Transverse colon (tissue), 4 donors: ENCODE data around the gene PRKCB. TPM values are rescaled to one million over a fixed set of nuclear protein-coding genes. Genes with fewer than 3 reads are reported as not detected.

Experiments
- DNase-seq: peaks from one replicate; pipeline ENCODE4 v3.0.0-alpha.2; 2019
- H3K27ac ChIP-seq, 4 donors: fragments of 200-600 bp; sonication (generic); 2 replicates each; pipeline ENCODE4 v1.5.1; 2016 to 2018; ENCODE audit warnings: inconsistent platforms in 4 of 4
- H3K27me3 ChIP-seq: fragments of 200-600 bp; sonication (generic); 2 replicates; pipeline ENCODE4 v1.5.1; 2017; ENCODE audit warnings: inconsistent platforms
- H3K36me3 ChIP-seq, 4 donors: fragments of 200-600 bp; sonication (generic); 2 replicates each; pipeline ENCODE4 v1.5.1; 2017 to 2019; ENCODE audit warnings: inconsistent platforms in 4 of 4
- H3K4me1 ChIP-seq, 4 donors: fragments of 200-600 bp; sonication (generic); 2 replicates each; pipeline ENCODE4 v1.5.1; 2017 to 2020; ENCODE audit warnings: inconsistent platforms in 4 of 4
- H3K4me3 ChIP-seq, 4 donors: fragments of 200-600 bp; sonication (generic); 1 replicate in 1 of 4; 2 replicates in 3 of 4; pipeline versions ENCODE4 v1.5.1 to v1.6.1; 2017 to 2019; ENCODE audit warnings: inconsistent platforms in 4 of 4
- H3K9me3 ChIP-seq, 2 donors: fragments of 200-600 bp; sonication (generic); 2 replicates each; pipeline ENCODE4 v1.5.1; 2017 to 2019; ENCODE audit warnings: inconsistent platforms in 2 of 2
- CTCF ChIP-seq, 5 experiments: fragments of 200-600 bp in 3 of 5; fragments of 450-650 bp in 2 of 5; sonication (generic) in 3 of 5; IDR thresholded peaks; 1 replicate in 2 of 5; 2 replicates in 3 of 5; pipeline ENCODE4 v1.5.1; 2016 to 2017; ENCODE audit warnings: antibody characterized with exemption in 5 of 5, inconsistent platforms in 3 of 5, mild to moderate bottlenecking in 2 of 5, moderate library complexity in 1 of 5
- EP300 ChIP-seq: sonication (generic); formaldehyde crosslinking; IDR thresholded peaks from one replicate; pipeline ENCODE4 v1.6.1; 2017; ENCODE audit warnings: antibody characterized with exemption, low read depth
- POLR2A ChIP-seq: fragments of 450-650 bp; IDR thresholded peaks from one replicate; pipeline ENCODE4 v1.6.1; 2016; ENCODE audit warnings: antibody characterized with exemption, mild to moderate bottlenecking, moderate library complexity
- POLR2AphosphoS5 ChIP-seq, 3 donors: sonication (generic); formaldehyde crosslinking; IDR thresholded peaks; one replicate each; pipeline ENCODE4 v1.6.1; 2016; ENCODE audit warnings: antibody characterized with exemption in 3 of 3
- WGBS, 2 donors: methylation state at CpG; one replicate each; pipeline ENCODE4 v1.1.5; 2018; ENCODE audit warnings: low coverage in 1 of 2; 5-methylcytosine and 5-hydroxymethylcytosine counted together
- in situ Hi-C, 4 donors: fragments of 200-750 bp; cut with MboI; loops; one replicate each; pipeline versions ENCODE4 v1.15.0 to v1.15.1; 2017; ENCODE audit warnings: low sequenced_read_pairs in 3 of 4, low pct_ligation_motif_present in 1 of 4, low pct_unique_long_range_greater_than_20kb in 1 of 4
- intact Hi-C: fragments of 100-400 bp; cut with DNase I; formaldehyde crosslinking; loops from one replicate; pipeline ENCODE4 v1.15.1; 2023; ENCODE audit warnings: low total_unique reads
- total RNA-seq, 4 donors: library from RNA; depleted of rRNA; stranded (reverse); fragments of >200 nt; gene quantifications; one replicate each; pipeline ENCODE4 v1.1.0, GENCODE V29; 2016

PRKCB gene
- total RNA-seq, 4 donors from 2014 or later: 9.0 to 28.3 (median 15.2) TPM

DNA sequence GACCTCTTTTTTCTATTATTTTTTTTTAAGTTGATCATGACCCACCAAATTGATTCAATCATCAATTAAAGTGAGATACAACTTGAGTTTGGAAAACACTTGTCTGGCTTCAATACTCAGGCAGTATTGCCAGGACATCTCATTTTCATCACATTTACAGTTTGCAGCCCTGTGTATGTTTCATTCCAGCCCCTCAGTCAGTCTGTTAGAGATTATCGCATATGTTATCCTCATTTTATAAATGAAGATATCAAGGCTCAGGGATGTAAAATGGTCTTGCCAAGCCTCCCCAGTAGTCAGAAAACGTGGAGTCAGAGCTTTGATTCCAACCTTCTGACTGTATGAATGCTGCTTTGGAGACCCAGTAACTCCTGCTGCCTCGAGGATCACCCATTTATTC, 333.1 kb downstream of the PRKCB start:
- Histone ChIP-seq H3K4me1 (no peaks in the 10 kb centered on the region), H3K4me3 (no peak overlapping the region), H3K36me3 (no peaks in the 10 kb centered on the region), H3K9me3 (no peaks in the 10 kb centered on the region), H3K27me3 (no peaks in the 10 kb centered on the region), H3K27ac (no peak overlapping the region)
- WGBS, 2 donors: 73 to 100% methylated on average over 1 to 3 of the region's 3 CpGs
- intact Hi-C loops (no loop called here), in situ Hi-C loops (no loop called here)
- no peak for DNase-seq
- TF ChIP-seq EP300: no peak
- no peak for TF ChIP-seq CTCF (IDR thresholded peaks at IDR 0.05)
- no peak for TF ChIP-seq POLR2A
- no peak for TF ChIP-seq POLR2AphosphoS5 (IDR thresholded peaks at IDR 0.05)

GRCh38 chr16:24170407-24170806, 334.6 kb downstream of the PRKCB start:
- H3K9me3 ChIP-seq: no peaks in the 10 kb centered on the region
- no peaks in the 10 kb centered on the region for H3K36me3 ChIP-seq
- intact Hi-C loops: no loop called here
- no peak for DNase-seq
- no peak overlapping the region for H3K4me3 ChIP-seq
- no peaks in the 10 kb centered on the region for H3K4me1 ChIP-seq
- in situ Hi-C loops: no loop called here
- no peak overlapping the region for H3K27ac ChIP-seq
- TF ChIP-seq POLR2AphosphoS5 (IDR thresholded peaks at IDR 0.05) (no peak), CTCF (IDR thresholded peaks at IDR 0.05) (no peak), POLR2A (no peak)
- 88 to 97% methylated on average over 5 of the region's 5 CpGs for WGBS, 2 donors
- H3K27me3 ChIP-seq: no peaks in the 10 kb centered on the region

- intact Hi-C loops (no loop called here), in situ Hi-C loops (no loop called here)
- 95 to 96% methylated on average over 4 to 7 of the region's 7 CpGs for WGBS, 2 donors
- Histone ChIP-seq H3K4me1 (no peaks in the 10 kb centered on the region), H3K27me3 (no peaks in the 10 kb centered on the region), H3K4me3 (no peak overlapping the region), H3K9me3 (no peaks in the 10 kb centered on the region), H3K27ac (no peak overlapping the region), H3K36me3 (no peaks in the 10 kb centered on the region)
- no peak for TF ChIP-seq POLR2A
- no peak for TF ChIP-seq EP300
- no peak for TF ChIP-seq POLR2AphosphoS5 (IDR thresholded peaks at IDR 0.05)
- TF ChIP-seq CTCF (IDR thresholded peaks at IDR 0.05): no peak
- no peak for DNase-seq
These were observed 338.7 kb downstream of the PRKCB start for GRCh38 chr16:24174504-24174903.

DNA sequence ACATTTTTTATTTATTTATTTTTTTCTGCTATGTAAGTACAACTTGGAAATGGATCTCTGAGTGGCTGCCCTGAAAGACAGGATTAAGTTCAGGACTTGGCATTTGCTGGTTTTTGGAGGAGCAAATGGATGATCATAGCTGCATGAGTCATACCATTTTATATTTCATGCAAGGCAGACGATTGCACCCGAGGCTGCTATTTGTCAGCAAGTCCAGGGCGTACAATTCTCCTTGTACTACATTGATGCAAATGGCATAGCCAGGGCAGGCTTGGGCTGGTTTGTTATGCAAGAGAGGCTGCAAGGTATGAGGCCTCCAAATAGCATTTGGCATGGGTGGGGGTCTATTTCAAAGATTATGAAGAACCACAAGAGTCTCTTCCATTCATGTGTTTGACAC, 339.2 kb downstream of the PRKCB start:
- no peaks in the 10 kb centered on the region for H3K36me3 ChIP-seq
- intact Hi-C loops: no loop called here
- H3K27me3 ChIP-seq: no peaks in the 10 kb centered on the region
- TF ChIP-seq POLR2A (no peak), CTCF (IDR thresholded peaks at IDR 0.05) (no peak), POLR2AphosphoS5 (IDR thresholded peaks at IDR 0.05) (no peak), EP300 (no peak)
- in situ Hi-C loops: no loop called here
- H3K9me3 ChIP-seq: no peaks in the 10 kb centered on the region
- H3K4me3 ChIP-seq: no peak overlapping the region
- H3K27ac ChIP-seq: no peak overlapping the region
- H3K4me1 ChIP-seq: no peaks in the 10 kb centered on the region
- no peak for DNase-seq
- WGBS, 2 donors: 94 to 96% methylated on average over 3 of the region's 3 CpGs
